OCI-LY1 (cell line): ENCODE measurements around the gene ALLC.

Experiments used
- H2AFZ ChIP-seq: fragments of 200-600 bp; sonication (generic), shearing (Covaris generic); 2 replicates; pipeline ENCODE4 v1.6.0; 2014; ENCODE audit warnings: antibody characterized with exemption, mild to moderate bottlenecking, low read length
- H3F3A ChIP-seq: fragments of 200-600 bp; sonication (generic), shearing (Covaris generic); 2 replicates; pipeline ENCODE4 v1.6.0; 2014; ENCODE audit warnings: mild to moderate bottlenecking, antibody characterized with exemption, low read length, moderate library complexity; ENCODE audit not compliant: insufficient read depth
- H3K27ac ChIP-seq: fragments of 200-600 bp; sonication (generic); 2 replicates; pipeline ENCODE4 v1.5.1; 2014; ENCODE audit warnings: low read length, mixed run types, mild to moderate bottlenecking, low read depth; ENCODE audit not compliant: poor library complexity, severe bottlenecking
- H3K27me3 ChIP-seq: fragments of 200-600 bp; sonication (generic); 2 replicates; pipeline ENCODE4 v1.6.0; 2014; ENCODE audit warnings: antibody characterized with exemption, mild to moderate bottlenecking, low read length, moderate library complexity; ENCODE audit not compliant: insufficient read depth
- H3K36me3 ChIP-seq: fragments of 200-600 bp; sonication (generic); 2 replicates; pipeline ENCODE4 v1.6.1; 2014; ENCODE audit warnings: mild to moderate bottlenecking, antibody characterized with exemption, low read length, moderate library complexity, mixed read lengths; ENCODE audit not compliant: insufficient read depth
- H3K4me1 ChIP-seq: fragments of 200-600 bp; sonication (generic); 2 replicates; pipeline ENCODE4 v1.5.1; 2014; ENCODE audit warnings: mild to moderate bottlenecking, low read length, moderate library complexity; ENCODE audit not compliant: insufficient read depth, severe bottlenecking
- H3K4me2 ChIP-seq: fragments of 200-600 bp; sonication (generic), shearing (Covaris generic); 2 replicates; pipeline ENCODE4 v1.6.1; 2014; ENCODE audit warnings: low read length
- H3K4me3 ChIP-seq: fragments of 200-600 bp; sonication (generic); 2 replicates; pipeline ENCODE4 v1.5.1; 2014; ENCODE audit warnings: low read length, low read depth, mild to moderate bottlenecking, mixed read lengths; ENCODE audit not compliant: poor library complexity, severe bottlenecking
- H3K79me2 ChIP-seq: fragments of 200-600 bp; shearing (Covaris generic); 2 replicates; pipeline ENCODE4 v1.6.1; 2016; ENCODE audit warnings: mixed run types, low read length, mixed read lengths; ENCODE audit not compliant: insufficient read depth
- H3K9ac ChIP-seq: fragments of 200-600 bp; sonication (generic), shearing (Covaris generic); 2 replicates; pipeline ENCODE4 v1.6.1; 2014; ENCODE audit warnings: mild to moderate bottlenecking, low read length, mixed read lengths
- H3K9me2 ChIP-seq: fragments of 200-600 bp; sonication (generic), shearing (Covaris generic); 2 replicates; pipeline ENCODE4 v1.6.1; 2014; ENCODE audit warnings: low read depth, mild to moderate bottlenecking, low read length, mixed read lengths
- H3K9me3 ChIP-seq: fragments of 200-600 bp; shearing (Covaris generic); 2 replicates; pipeline ENCODE4 v1.6.1; 2014; ENCODE audit warnings: low read length, mixed read lengths
- H4K20me1 ChIP-seq: fragments of 200-600 bp; sonication (generic), shearing (Covaris generic); 2 replicates; pipeline ENCODE4 v1.6.0; 2016; ENCODE audit warnings: mild to moderate bottlenecking, low read length; ENCODE audit not compliant: insufficient read depth
- EZH2 ChIP-seq: fragments of 200-600 bp; sonication (generic), shearing (Covaris generic); IDR thresholded peaks from 2 replicates; pipeline ENCODE4 v1.8.0; 2017; ENCODE audit warnings: borderline replicate concordance, mixed run types, mild to moderate bottlenecking, antibody characterized with exemption, low read length, moderate library complexity, mixed read lengths
- TF ChIP-seq, protein P1 (sequence below): fragments of 200-600 bp; sonication (generic), shearing (Covaris generic); IDR thresholded peaks from 2 replicates; pipeline ENCODE4 v1.5.1; 2017; ENCODE audit warnings: mild to moderate bottlenecking, antibody characterized with exemption, low read length, moderate library complexity, mixed read lengths

The ALLC gene

GRCh38 chr2:3749201-3749600 lies 91.2 kb downstream of the ALLC start:
- no peak for TF ChIP-seq EZH2
- TF ChIP-seq, protein P1, sequence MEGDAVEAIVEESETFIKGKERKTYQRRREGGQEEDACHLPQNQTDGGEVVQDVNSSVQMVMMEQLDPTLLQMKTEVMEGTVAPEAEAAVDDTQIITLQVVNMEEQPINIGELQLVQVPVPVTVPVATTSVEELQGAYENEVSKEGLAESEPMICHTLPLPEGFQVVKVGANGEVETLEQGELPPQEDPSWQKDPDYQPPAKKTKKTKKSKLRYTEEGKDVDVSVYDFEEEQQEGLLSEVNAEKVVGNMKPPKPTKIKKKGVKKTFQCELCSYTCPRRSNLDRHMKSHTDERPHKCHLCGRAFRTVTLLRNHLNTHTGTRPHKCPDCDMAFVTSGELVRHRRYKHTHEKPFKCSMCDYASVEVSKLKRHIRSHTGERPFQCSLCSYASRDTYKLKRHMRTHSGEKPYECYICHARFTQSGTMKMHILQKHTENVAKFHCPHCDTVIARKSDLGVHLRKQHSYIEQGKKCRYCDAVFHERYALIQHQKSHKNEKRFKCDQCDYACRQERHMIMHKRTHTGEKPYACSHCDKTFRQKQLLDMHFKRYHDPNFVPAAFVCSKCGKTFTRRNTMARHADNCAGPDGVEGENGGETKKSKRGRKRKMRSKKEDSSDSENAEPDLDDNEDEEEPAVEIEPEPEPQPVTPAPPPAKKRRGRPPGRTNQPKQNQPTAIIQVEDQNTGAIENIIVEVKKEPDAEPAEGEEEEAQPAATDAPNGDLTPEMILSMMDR, result no peak
- Histone ChIP-seq H3K9me2 (no peaks in the 10 kb centered on the region), H3F3A (no peaks in the 10 kb centered on the region), H3K9ac (no peak overlapping the region), H3K36me3 (no peaks in the 10 kb centered on the region), H3K4me3 (no peak overlapping the region), H4K20me1 (no peaks in the 10 kb centered on the region), H3K27ac (no peak overlapping the region), H3K9me3 (no peaks in the 10 kb centered on the region), H2AFZ (no peak overlapping the region), H3K27me3 (peaks cover 8% of the 10 kb centered on the region; the same call in 1 of the 2 replicates), H3K79me2 (no peaks in the 10 kb centered on the region), H3K4me2 (no peak overlapping the region), H3K4me1 (no peaks in the 10 kb centered on the region)

- Histone ChIP-seq H3K4me3 (no peak overlapping the region), H3K27me3 (peaks cover 6% of the 10 kb centered on the region; the same call in 1 of the 2 replicates), H3K79me2 (no peaks in the 10 kb centered on the region), H3K9me2 (no peaks in the 10 kb centered on the region), H3K4me1 (no peaks in the 10 kb centered on the region), H2AFZ (no peak overlapping the region), H3K27ac (no peak overlapping the region), H4K20me1 (no peaks in the 10 kb centered on the region), H3F3A (no peaks in the 10 kb centered on the region), H3K36me3 (no peaks in the 10 kb centered on the region), H3K9ac (no peak overlapping the region), H3K4me2 (no peak overlapping the region), H3K9me3 (no peaks in the 10 kb centered on the region)
- no peak for TF ChIP-seq EZH2
- TF ChIP-seq, protein P1, result no peak
Measured at GRCh38 chr2:3751251-3751650, 93.3 kb downstream of the ALLC start.

DNA sequence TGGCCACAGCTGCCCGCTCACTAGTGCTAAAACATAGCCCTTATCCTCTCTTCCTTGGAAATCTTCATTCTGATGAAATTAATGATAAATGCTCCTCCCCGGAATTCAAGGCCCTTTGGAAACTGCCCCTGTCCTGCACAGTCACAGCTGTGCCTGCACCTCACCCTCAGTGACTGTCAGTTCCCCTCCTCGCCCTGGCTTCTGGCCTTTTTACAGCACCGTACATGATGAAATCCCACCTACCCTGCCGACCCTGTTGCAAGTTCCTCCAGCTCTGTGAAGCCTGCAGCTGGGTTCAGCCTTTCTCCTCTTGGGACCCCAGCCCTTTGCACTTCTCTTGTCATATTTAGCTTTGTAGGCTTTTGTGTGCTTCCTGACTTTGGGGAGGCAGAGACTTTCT lies 93.8 kb downstream of the ALLC start:
- Histone ChIP-seq H3F3A (no peaks in the 10 kb centered on the region), H3K9ac (no peak overlapping the region), H3K9me2 (no peaks in the 10 kb centered on the region), H3K79me2 (no peaks in the 10 kb centered on the region), H3K36me3 (no peaks in the 10 kb centered on the region), H3K27ac (no peak overlapping the region), H2AFZ (no peak overlapping the region), H3K4me1 (no peaks in the 10 kb centered on the region), H4K20me1 (no peaks in the 10 kb centered on the region), H3K4me3 (no peak overlapping the region), H3K9me3 (no peaks in the 10 kb centered on the region), H3K4me2 (no peak overlapping the region), H3K27me3 (0 out of 2 replicates have a peak, but pooled peaks cover 4% of the 10 kb centered on the region)
- TF ChIP-seq, protein P1, result no peak
- TF ChIP-seq EZH2, result no peak
